Activated CD8-positive, alpha-beta memory T cell treated with anti-CD3 and anti-CD28 coated beads, Interleukin-2, amount 50 U/mL, for 1 hour (primary cell): ENCODE data around the gene HLA-DMA.
A peak's percentile ranks its signal among the peaks of the same experiment; 100 is the strongest.

ENCODE experiments used
- DNase-seq: peaks from one replicate; pipeline ENCODE4 v3.0.0-alpha.2; 2020; ENCODE audit errors: extremely low read depth

The HLA-DMA gene

DNA sequence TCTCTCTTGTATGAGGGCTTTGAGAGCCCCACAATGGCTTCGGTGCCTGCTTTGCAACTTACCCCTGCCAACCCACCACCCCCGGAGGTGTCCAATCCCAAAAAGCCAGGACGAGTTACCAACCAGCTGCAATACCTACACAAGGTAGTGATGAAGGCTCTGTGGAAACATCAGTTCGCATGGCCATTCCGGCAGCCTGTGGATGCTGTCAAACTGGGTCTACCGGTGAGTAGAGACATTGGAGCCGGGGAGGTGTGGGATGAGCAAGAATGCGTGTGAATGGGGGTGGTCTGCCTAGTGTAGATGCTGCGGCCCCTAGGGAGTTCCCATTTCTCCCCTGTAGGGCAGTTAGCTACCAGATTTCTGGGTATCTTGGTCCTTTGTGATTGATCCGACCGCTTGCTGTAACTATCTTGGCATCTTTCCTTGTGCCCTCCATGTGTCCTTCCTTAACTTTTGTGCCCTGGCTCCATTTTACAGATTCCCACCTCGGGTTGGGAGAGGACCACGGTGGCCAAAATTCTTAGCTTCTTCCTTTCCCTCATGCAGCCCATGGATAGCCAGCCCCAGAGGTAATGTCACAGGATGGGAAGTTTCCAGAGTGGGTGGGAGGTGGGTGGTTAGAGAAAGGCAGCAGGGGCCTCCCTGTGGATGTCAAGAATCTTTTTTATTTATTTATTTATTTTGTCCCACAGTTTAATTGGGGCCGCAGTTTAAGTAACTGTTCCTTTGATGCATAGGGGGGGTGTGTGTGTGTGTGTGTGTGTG lies 21.8 kb upstream of the HLA-DMA start:
- no peak for DNase-seq

- no peak for DNase-seq
These were observed 21.1 kb upstream of the HLA-DMA start for GRCh38 chr6:32974016-32974333.

DNA sequence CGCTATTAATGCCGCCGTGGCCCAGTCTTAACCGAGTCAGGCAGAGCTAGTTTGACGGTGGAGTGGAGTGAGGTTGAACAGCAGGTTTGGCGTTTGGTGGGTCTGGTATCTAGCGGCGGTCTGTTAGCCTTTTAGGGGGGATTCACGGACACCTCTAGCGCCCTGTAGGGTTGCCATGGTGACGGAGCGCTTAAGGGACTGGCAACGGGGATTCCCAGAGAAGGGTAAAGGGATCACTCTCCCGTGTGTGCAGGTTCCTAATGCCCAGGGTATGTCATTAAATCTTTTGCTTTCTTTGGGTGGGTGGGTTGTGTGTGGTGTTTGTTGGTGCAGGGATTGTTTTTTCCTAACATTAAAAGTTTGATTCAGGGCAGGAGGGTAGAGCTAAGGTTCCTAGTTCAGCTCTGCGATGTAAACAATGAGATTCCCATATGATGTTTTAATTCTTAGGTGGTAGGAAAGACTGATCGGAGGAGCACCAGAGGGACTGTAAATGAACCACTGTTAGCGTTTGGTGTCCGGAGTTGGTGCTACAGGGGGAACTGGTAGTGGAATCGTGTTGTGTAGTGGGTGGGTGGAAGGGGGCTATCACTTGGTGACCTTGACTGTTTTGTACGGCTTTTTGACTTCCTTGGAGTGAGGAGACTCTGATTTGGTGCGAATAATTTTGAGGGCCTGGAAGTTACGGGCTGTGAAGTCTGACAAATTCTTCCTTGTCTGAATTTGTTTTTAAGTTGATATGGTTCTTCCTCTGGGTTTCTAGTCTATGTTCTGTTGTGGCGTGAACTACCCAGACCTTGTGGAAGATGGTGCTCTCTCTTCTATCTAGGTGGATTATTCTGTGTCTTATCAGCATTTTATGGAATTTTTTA lies 20.5 kb upstream of the HLA-DMA start:
- peak; percentile 55 for DNase-seq

- no peak for DNase-seq
These were observed 19.7 kb upstream of the HLA-DMA start for GRCh38 chr6:32972353-32973143.

- peak; percentile 98 for DNase-seq
These were observed 18.9 kb upstream of the HLA-DMA start for GRCh38 chr6:32971581-32972352.

GRCh38 chr6:32971242-32971580 lies 18.3 kb upstream of the HLA-DMA start:
- no peak for DNase-seq

DNA sequence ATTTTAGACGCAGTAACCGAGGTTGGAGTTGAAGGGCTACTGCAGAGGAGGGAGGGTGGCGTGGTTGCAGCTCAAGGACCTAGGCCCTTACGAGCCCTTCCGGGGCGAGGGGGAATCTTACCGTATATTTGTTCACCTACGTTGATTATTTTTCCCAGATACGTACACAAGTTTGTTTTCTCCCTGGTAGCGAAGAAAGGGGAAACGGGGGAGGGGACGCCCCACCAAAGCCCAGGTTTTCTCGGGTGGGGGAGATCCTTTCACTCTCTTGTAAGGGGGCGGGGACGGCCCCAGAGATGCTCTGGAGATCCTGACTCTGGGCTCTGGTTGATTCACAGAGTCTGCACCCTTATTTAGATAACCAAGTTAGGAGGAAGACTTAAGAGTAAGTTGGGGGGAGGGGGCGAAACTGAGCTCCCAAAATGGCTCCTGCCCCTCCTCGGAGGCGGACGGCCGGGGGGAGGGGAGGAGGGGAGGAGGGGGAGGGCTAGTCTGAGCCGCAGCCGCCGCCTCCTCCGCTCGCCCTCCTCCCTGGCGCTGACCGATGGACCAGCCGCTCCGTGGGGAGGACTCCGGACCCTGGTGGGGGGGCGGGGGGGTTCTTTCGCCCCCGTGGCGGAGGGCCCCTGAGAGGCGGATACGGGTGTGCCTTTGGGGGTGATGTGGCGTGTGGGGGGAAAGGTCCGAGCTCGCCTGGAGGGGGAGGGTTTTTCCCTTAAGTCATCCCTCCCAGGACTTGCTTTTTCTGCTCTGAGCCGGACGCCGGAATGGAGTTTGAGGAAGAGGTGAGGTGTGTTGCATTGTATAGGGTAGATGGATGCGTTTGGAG lies 17.7 kb upstream of the HLA-DMA start:
- no peak for DNase-seq

GRCh38 chr6:32969685-32970412 lies 17.0 kb upstream of the HLA-DMA start:
- DNase-seq, result no peak

DNA sequence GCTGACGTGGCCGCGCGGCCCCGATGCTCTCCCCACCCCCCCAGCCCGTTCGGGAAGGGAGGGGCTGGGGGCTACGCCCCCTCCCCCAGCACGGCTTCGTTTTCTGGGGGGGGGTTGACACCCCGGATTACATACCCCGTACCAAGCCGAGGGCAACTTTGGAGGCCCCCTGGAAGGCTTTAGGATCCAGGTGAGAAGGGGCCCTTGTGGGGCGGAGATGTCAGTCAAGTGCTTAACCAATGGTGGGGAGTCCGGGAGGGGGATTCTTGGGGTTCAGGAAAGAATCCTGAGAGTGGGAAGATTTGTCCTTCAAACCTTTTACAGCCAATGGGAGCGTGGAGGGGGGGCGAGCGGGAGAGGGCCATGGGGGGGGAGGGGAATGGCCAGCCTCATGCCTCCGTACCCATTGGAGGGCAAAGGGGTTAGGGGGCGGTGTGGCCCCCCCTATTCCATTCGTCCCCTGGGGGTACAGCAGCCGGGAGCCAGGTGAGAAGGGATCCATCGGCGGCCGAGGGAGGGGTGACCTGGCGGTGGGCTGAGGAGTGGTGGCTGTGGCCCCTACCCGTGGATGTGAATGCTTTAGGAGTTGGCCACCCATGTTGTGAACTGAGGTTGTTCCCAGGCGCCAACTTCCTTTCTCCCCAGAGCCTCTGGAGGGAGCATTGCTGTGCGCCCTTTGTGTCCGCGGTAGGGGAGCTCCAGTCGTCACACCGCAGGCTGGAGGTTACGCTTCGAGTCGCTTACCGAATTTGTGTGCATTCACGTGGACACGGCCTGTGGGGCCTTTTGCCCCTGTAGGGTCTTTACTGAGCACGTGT lies 16.2 kb upstream of the HLA-DMA start:
- no peak for DNase-seq

DNA sequence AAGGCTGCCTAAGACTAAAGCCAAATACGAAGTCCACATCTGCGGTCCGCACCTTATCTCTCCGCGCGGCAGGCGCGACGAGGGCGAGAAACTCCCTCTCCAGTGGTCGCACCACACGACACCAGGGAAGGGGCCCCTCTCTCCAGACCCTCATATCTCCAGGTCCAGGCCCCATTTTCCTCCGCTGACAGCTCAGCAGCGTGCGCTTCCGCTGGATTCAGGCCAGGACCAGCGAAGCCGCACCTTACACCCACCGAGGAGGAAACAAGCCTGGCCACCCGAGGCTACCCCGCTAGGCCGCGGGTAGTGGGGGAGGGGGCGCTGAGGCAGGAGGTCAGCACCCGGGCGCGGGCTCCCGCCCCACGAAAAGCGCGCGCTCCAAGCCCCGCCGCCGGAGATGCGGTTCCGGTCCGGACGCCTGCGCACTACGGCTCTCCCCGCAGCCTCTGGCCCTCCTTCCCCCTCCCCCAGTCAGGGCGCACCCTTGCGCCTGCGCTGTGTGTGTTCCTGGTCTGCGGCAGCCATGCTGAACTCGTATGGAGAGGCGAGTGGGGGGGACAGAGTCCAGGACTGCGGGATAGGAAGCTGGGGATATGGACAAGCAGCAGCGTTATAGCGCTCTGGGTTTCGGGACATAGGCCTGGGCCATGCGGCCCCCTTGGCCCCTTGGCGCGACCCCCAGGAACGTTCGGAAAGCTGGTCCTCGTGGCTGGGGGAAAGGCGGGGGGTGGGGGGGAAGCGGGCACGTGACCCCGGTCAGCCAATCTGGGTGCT lies 15.4 kb upstream of the HLA-DMA start, which contains the start of gene BRD2:
Gene BRD2 (plus strand): TSS at position 502 of the 774 bp plus-strand sequence. CDS start 4,305 bp downstream, outside the sequence.
- peak; percentile 85 for DNase-seq

GRCh38 chr6:32967151-32968091 lies 14.5 kb upstream of the HLA-DMA start:
- no peak for DNase-seq

GRCh38 chr6:32964776-32965175 lies 11.9 kb upstream of the HLA-DMA start:
- DNase-seq, result no peak

DNA sequence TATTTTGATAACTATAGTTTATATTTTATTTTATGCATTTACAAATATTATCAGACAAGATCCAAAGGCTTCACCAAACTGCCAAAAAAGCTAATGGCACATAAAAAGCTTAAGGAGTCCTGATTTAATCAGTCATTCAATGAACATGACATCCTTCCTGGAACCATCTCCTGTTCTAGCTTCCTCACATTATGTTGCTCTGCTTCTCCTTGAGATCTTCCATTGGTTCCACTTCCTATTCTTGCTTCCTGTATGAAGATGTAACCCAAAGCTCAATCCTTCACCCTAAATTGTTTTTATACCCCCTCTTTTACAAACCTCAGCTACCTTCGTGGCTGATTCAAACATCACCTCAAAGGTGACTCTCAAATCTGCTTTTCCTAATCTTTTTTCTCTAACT lies 11.0 kb upstream of the HLA-DMA start:
- DNase-seq, result no peak

- DNase-seq, result no peak
These were observed 9.4 kb upstream of the HLA-DMA start for GRCh38 chr6:32962213-32962826.

GRCh38 chr6:32960563-32960962 lies 7.7 kb upstream of the HLA-DMA start:
- DNase-seq, result no peak

DNA sequence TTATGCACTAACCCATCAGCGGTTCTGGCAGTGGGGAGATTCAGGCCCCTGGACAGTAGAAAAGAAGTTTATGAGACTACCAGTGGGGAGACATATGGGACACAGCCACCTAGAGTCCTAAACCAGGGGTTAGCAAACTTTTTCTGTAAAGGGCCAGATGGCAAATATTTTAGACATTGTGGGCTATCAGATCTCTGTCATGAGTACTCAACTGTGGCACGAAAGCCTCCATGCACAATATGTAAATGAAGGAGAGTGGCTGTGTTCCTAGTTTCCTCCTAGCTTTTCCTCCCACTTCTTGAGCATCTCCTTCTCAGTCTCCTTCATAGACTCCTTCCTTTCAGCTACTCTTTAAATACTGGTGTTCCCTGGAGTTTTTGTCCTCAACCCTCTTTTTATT lies 3.3 kb upstream of the HLA-DMA start:
- DNase-seq, result no peak
